ENCODE data around the gene SH3BP2.

DNA sequence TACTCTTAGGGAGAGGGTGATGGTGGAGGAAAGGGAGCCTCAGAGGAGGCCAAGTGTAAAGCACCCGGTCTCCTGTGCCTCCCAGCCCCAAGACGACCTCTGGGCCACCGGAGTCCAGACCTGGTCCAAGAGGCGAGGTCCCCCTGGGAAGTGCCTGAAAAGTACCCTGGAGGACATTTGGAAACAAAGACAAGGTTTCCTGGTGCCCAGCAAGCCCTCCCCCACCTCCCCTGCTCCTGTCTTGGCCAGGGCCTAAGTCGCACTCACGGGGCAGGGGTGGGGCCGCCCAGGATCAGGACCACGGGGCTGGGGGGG lies 532 bp upstream of the SH3BP2 start:
- TF ChIP-seq CTCF (IDR thresholded peaks at IDR 0.05; ENCODE audit: low read depth, low read length, poor library complexity, severe bottlenecking), result no peak
- no peak for TF ChIP-seq EZH2phosphoT487 (IDR thresholded peaks at IDR 0.05; ENCODE audit: borderline replicate concordance, low read length)

All from DOHH2 (cell line).